GM21367 (cell line): Measurements from ENCODE around the gene BOK.
A peak's percentile ranks its signal among the peaks of the same experiment; 100 is the strongest.

Experiments used
- ATAC-seq: cut with Tn5 transposase; IDR thresholded peaks from one replicate; pipeline ENCODE4 v1.9.1; 2021; ENCODE audit not compliant: unreplicated experiment

Gene BOK

GRCh38 chr2:241598061-241598460 lies 39.5 kb downstream of the BOK start:
- ATAC-seq, result no peak

- no peak for ATAC-seq
These were observed 39.9 kb downstream of the BOK start for GRCh38 chr2:241598487-241598886.

GRCh38 chr2:241599615-241600014 lies 41.1 kb downstream of the BOK start:
- no peak for ATAC-seq

- ATAC-seq, result no peak
These were observed 43.3 kb downstream of the BOK start for GRCh38 chr2:241601841-241602240.

- ATAC-seq, result no peak
These were observed 44.2 kb downstream of the BOK start for GRCh38 chr2:241602720-241603119.

GRCh38 chr2:241603686-241604085 lies 45.1 kb downstream of the BOK start:
- ATAC-seq, result no peak

- no peak for ATAC-seq
These were observed 47.6 kb downstream of the BOK start for GRCh38 chr2:241606186-241606585.

- no peak for ATAC-seq
These were observed 48.8 kb downstream of the BOK start for GRCh38 chr2:241607162-241607885.

- no peak for ATAC-seq
These were observed 50.3 kb downstream of the BOK start for GRCh38 chr2:241608881-241609280.

- ATAC-seq, result peak; percentile 94
These were observed 51.6 kb downstream of the BOK start for GRCh38 chr2:241609859-241610793.

GRCh38 chr2:241611062-241611461 lies 52.5 kb downstream of the BOK start:
- no peak for ATAC-seq

GRCh38 chr2:241612156-241613016 lies 53.8 kb downstream of the BOK start:
- ATAC-seq, result no peak

GRCh38 chr2:241613017-241613780 lies 54.7 kb downstream of the BOK start:
- ATAC-seq, result no peak

- ATAC-seq, result no peak
These were observed 56.5 kb downstream of the BOK start for GRCh38 chr2:241615041-241615440.

- no peak for ATAC-seq
These were observed 57.0 kb downstream of the BOK start for GRCh38 chr2:241615522-241616052.

- ATAC-seq, result no peak
These were observed 57.9 kb downstream of the BOK start for GRCh38 chr2:241616168-241617125.

- no peak for ATAC-seq
These were observed 59.0 kb downstream of the BOK start for GRCh38 chr2:241617431-241618154.

GRCh38 chr2:241618296-241618805 lies 59.8 kb downstream of the BOK start:
- ATAC-seq, result no peak
